H1 (cell line): ENCODE data around the gene BABAM2. TPM values are rescaled to one million over a fixed set of nuclear protein-coding genes. Genes with fewer than 3 reads are reported as not detected.

Experiments
- CTCF ChIA-PET: fragments of 300-600 bp; sonication (Branson Sonifier 250); formaldehyde crosslinking; loops from one replicate; lab custom pipeline; 2021; ENCODE audit not compliant: partially characterized antibody; lab: Charles Lee
- POLR2A ChIA-PET: fragments of 300-600 bp; sonication (Branson Sonifier 250); formaldehyde crosslinking; loops from one replicate; lab custom pipeline; 2021; ENCODE audit warnings: inconsistent platforms; ENCODE audit not compliant: partially characterized antibody; lab: Charles Lee
- DNase-seq, 2 experiments: peaks; one replicate each; pipeline versions ENCODE4 v3.0.0 to v3.0.0-alpha.2; 2010 to 2022; ENCODE audit warnings: low spot score in 2 of 2, low read depth in 1 of 2, mixed read lengths in 1 of 2
- FAIRE-seq: peaks from 2 replicates; lab custom pipeline; 2011; peaks lifted over from hg19 to GRCh38; lab: Jason Lieb, UNC
- H2AFZ ChIP-seq: 2 replicates; pipeline ENCODE4 v1.8.1; 2012; ENCODE audit warnings: low read length, inconsistent platforms
- H2AK5ac ChIP-seq: 2 replicates; pipeline ENCODE4 v1.6.1; 2013; ENCODE audit warnings: low read depth, low read length
- H2BK120ac ChIP-seq: replicated peaks from 2 replicates; pipeline ENCODE3; 2013; ENCODE audit warnings: low read depth, low read length, inconsistent platforms
- H2BK12ac ChIP-seq: 2 replicates; pipeline ENCODE4 v1.6.1; 2013; ENCODE audit warnings: low read depth, low read length
- H2BK15ac ChIP-seq: 2 replicates; pipeline ENCODE4 v1.6.1; 2013; ENCODE audit warnings: low read length
- H2BK20ac ChIP-seq: 2 replicates; pipeline ENCODE4 v1.6.1; 2013; ENCODE audit warnings: low read length
- H2BK5ac ChIP-seq: 2 replicates; pipeline ENCODE4 v1.6.1; 2013; ENCODE audit warnings: low read depth, low read length
- H3K14ac ChIP-seq: 2 replicates; pipeline ENCODE4 v1.6.1; 2013; ENCODE audit warnings: inconsistent platforms; ENCODE audit not compliant: insufficient read length
- H3K18ac ChIP-seq: 2 replicates; pipeline ENCODE4 v1.6.1; 2013; ENCODE audit warnings: low read length; ENCODE audit errors: extremely low read depth
- H3K23ac ChIP-seq: 2 replicates; pipeline ENCODE4 v1.6.1; 2013; ENCODE audit warnings: inconsistent platforms; ENCODE audit not compliant: insufficient read length
- H3K23me2 ChIP-seq: 2 replicates; pipeline ENCODE4 v1.6.1; 2013; ENCODE audit warnings: low read depth, low read length
- H3K27ac ChIP-seq: 2 replicates; pipeline ENCODE4 v1.6.1; 2011; ENCODE audit warnings: low read depth, low read length, inconsistent platforms
- H3K27me3 ChIP-seq, 4 experiments: replicated peaks in 1 of 4; 1 replicate in 1 of 4; 2 replicates in 3 of 4; pipeline versions ENCODE4 v1.6.1 to v1.8.1; 2011 to 2013; ENCODE audit warnings: low read length in 3 of 4, mild to moderate bottlenecking in 3 of 4, inconsistent platforms in 2 of 4, mixed read lengths in 2 of 4, moderate library complexity in 1 of 4; ENCODE audit not compliant: control insufficient read depth in 3 of 4, insufficient read depth in 3 of 4; ENCODE audit errors: extremely low read depth in 1 of 4
- H3K36me3 ChIP-seq, 4 experiments: 2 replicates each; pipeline versions ENCODE4 v1.6.1 to v1.8.1; 2011 to 2013; ENCODE audit warnings: mild to moderate bottlenecking in 4 of 4, low read length in 3 of 4, moderate library complexity in 2 of 4, control low read depth in 1 of 4, inconsistent platforms in 1 of 4; ENCODE audit not compliant: insufficient read depth in 4 of 4, control insufficient read depth in 2 of 4
- H3K4ac ChIP-seq: replicated peaks from 2 replicates; pipeline ENCODE3; 2013; ENCODE audit warnings: low read length, low read depth, mixed read lengths, inconsistent platforms; ENCODE audit not compliant: insufficient read length
- H3K4me1 ChIP-seq, 4 experiments: replicated peaks in 1 of 4; 1 replicate in 1 of 4; 2 replicates in 3 of 4; pipeline versions ENCODE4 v1.6.1 to v1.8.1; 2011 to 2013; ENCODE audit warnings: low read length in 3 of 4, inconsistent platforms in 2 of 4, mixed read lengths in 1 of 4; ENCODE audit not compliant: insufficient read depth in 4 of 4, control insufficient read depth in 3 of 4
- H3K4me2 ChIP-seq, 2 experiments: 2 replicates each; pipeline versions ENCODE4 v1.6.1 to v1.8.1; 2011 to 2013; ENCODE audit warnings: low read depth in 2 of 2, low read length in 2 of 2, control low read depth in 1 of 2, inconsistent platforms in 1 of 2, mild to moderate bottlenecking in 1 of 2; ENCODE audit not compliant: insufficient read depth in 1 of 2
- H3K4me3 ChIP-seq, 4 experiments: fragments of 200-600, 300-600 bp in 1 of 4; sonication (generic), shearing (Covaris generic), sonication (Bioruptor Twin) in 1 of 4; 2 replicates each; pipeline versions ENCODE4 v1.5.1 to v1.8.1; 2011 to 2016; ENCODE audit warnings: low read length in 4 of 4, low read depth in 3 of 4, control low read depth in 2 of 4, inconsistent platforms in 2 of 4, mild to moderate bottlenecking in 2 of 4, mixed read lengths in 1 of 4, moderate library complexity in 1 of 4; ENCODE audit not compliant: insufficient read depth in 2 of 4; ENCODE audit errors: extremely low read depth in 1 of 4
- H3K56ac ChIP-seq: replicated peaks from 2 replicates; pipeline ENCODE3; 2013; ENCODE audit warnings: low read depth, mild to moderate bottlenecking, mixed read lengths, low read length, inconsistent platforms; ENCODE audit not compliant: insufficient read length
- H3K79me1 ChIP-seq: 2 replicates; pipeline ENCODE4 v1.6.1; 2013; ENCODE audit warnings: low read depth, low read length, control low read depth
- H3K79me2 ChIP-seq, 2 experiments: 2 replicates each; pipeline versions ENCODE4 v1.6.1 to v1.8.1; 2012 to 2013; ENCODE audit warnings: low read length in 2 of 2, mild to moderate bottlenecking in 2 of 2, inconsistent platforms in 1 of 2; ENCODE audit not compliant: insufficient read depth in 2 of 2, control insufficient read depth in 1 of 2
- H3K9ac ChIP-seq, 4 experiments: replicated peaks in 1 of 4; 1 replicate in 1 of 4; 2 replicates in 3 of 4; pipeline versions ENCODE4 v1.6.1 to v1.8.1; 2011 to 2013; ENCODE audit warnings: low read depth in 3 of 4, low read length in 3 of 4, control low read depth in 2 of 4, mild to moderate bottlenecking in 2 of 4, moderate library complexity in 2 of 4, inconsistent platforms in 1 of 4; ENCODE audit errors: extremely low read depth in 1 of 4
- H3K9me3 ChIP-seq, 2 experiments: 2 replicates each; pipeline versions ENCODE4 v1.6.1 to v1.8.1; 2012 to 2013; ENCODE audit warnings: mild to moderate bottlenecking in 2 of 2, moderate library complexity in 2 of 2, control low read depth in 1 of 2, inconsistent platforms in 1 of 2, low read depth in 1 of 2, low read length in 1 of 2, mixed read lengths in 1 of 2; ENCODE audit not compliant: insufficient read depth in 2 of 2
- H4K20me1 ChIP-seq, 2 experiments: replicated peaks in 1 of 2; 2 replicates each; pipeline versions ENCODE3 to v1.8.1; 2011 to 2013; ENCODE audit warnings: inconsistent platforms in 2 of 2, low read length in 2 of 2, mild to moderate bottlenecking in 1 of 2; ENCODE audit not compliant: insufficient read depth in 2 of 2, control insufficient read depth in 1 of 2
- H4K5ac ChIP-seq: 2 replicates; pipeline ENCODE4 v1.6.1; 2013; ENCODE audit warnings: low read length, low read depth, mixed read lengths, inconsistent platforms; ENCODE audit not compliant: insufficient read length
- H4K8ac ChIP-seq: 2 replicates; pipeline ENCODE4 v1.8.0; 2013; ENCODE audit warnings: mild to moderate bottlenecking, moderate library complexity, low read length, inconsistent platforms; ENCODE audit not compliant: insufficient read depth; ENCODE audit errors: extremely low read depth
- H4K91ac ChIP-seq: replicated peaks from 2 replicates; pipeline ENCODE3; 2013; ENCODE audit warnings: low read length, mixed read lengths, inconsistent platforms; ENCODE audit not compliant: insufficient read length
- ATF3 ChIP-seq: IDR thresholded peaks from 2 replicates; pipeline ENCODE4 v1.6.1; 2011; ENCODE audit warnings: low read depth, mild to moderate bottlenecking, low read length; ENCODE audit not compliant: insufficient read depth
- BRCA1 ChIP-seq: IDR thresholded peaks from 2 replicates; pipeline ENCODE4 v1.6.1; 2012; ENCODE audit warnings: low read depth, low read length, improper control_type of control experiment
- CBX5 ChIP-seq: fragments of 300-800, 300-1000 bp; sonication (generic); IDR thresholded peaks from 2 replicates; pipeline ENCODE4 v1.7.1; 2016; ENCODE audit warnings: antibody characterized with exemption, low read length, low read depth
- CHD2 ChIP-seq: IDR thresholded peaks from 2 replicates; pipeline ENCODE4 v1.6.1; 2012; ENCODE audit warnings: low read length, improper control_type of control experiment
- CREB1 ChIP-seq: IDR thresholded peaks from 2 replicates; pipeline ENCODE4 v1.6.1; 2012; ENCODE audit warnings: inconsistent platforms
- CTCF ChIP-seq, 3 experiments: IDR thresholded peaks; 1 replicate in 2 of 3; 2 replicates in 1 of 3; pipeline versions ENCODE4 v1.5.1 to v1.6.1; 2011; ENCODE audit warnings: low read length in 3 of 3, mild to moderate bottlenecking in 3 of 3, inconsistent platforms in 2 of 3, low read depth in 1 of 3, moderate library complexity in 1 of 3; ENCODE audit not compliant: insufficient read depth in 1 of 3; ENCODE audit errors: control extremely low read depth in 1 of 3
- HDAC2 ChIP-seq, 2 experiments: fragments of 300-600 bp in 1 of 2; sonication (generic) in 1 of 2; IDR thresholded peaks; 2 replicates each; pipeline ENCODE4 v1.6.1; 2011 to 2012; ENCODE audit warnings: low read depth in 2 of 2, low read length in 2 of 2, mild to moderate bottlenecking in 2 of 2, moderate library complexity in 2 of 2, borderline replicate concordance in 1 of 2, inconsistent platforms in 1 of 2
- POLR2A ChIP-seq, 2 experiments: IDR thresholded peaks; 1 replicate in 1 of 2; 2 replicates in 1 of 2; pipeline ENCODE4 v1.6.1; 2011; ENCODE audit warnings: low read depth in 2 of 2, low read length in 2 of 2, mild to moderate bottlenecking in 2 of 2; ENCODE audit errors: control extremely low read depth in 1 of 2
- RNF2 ChIP-seq: fragments of 200-900, 300-1000 bp; sonication (generic); IDR thresholded peaks from 2 replicates; pipeline ENCODE4 v1.7.1; 2016; ENCODE audit warnings: borderline replicate concordance, low read depth, mild to moderate bottlenecking, antibody characterized with exemption, low read length; ENCODE audit not compliant: poor library complexity, severe bottlenecking; ENCODE audit errors: missing control alignments
- TCF12 ChIP-seq: IDR thresholded peaks from 2 replicates; pipeline ENCODE4 v1.6.1; 2011; ENCODE audit warnings: low read depth, mild to moderate bottlenecking, low read length
- WGBS, 2 experiments: shearing (Covaris generic) in 1 of 2; methylation state at CpG; one replicate each; pipeline versions ENCODE4 v1.1.6 to v1.1.7; 2013 to 2015; ENCODE audit warnings: low lambda C conversion rate in 2 of 2, mixed read lengths in 2 of 2, inconsistent platforms in 1 of 2, low coverage in 1 of 2, missing lambda C conversion rate in 1 of 2; ENCODE audit not compliant: insufficient replicate concordance in 2 of 2, insufficient coverage in 1 of 2, insufficient read length in 1 of 2; ENCODE audit errors: extremely low coverage in 1 of 2, missing lambda C conversion rate in 1 of 2; 5-methylcytosine and 5-hydroxymethylcytosine counted together
- polyA plus RNA-seq, 7 experiments: library from polyadenylated mRNA; depleted of rRNA in 3 of 7; stranded (reverse) in 5 of 7; unstranded in 2 of 7; fragments of >200 nt in 5 of 7; fragments of 200-250 nt in 2 of 7; gene quantifications; 1 replicate in 5 of 7; 2 replicates in 1 of 7; 4 replicates in 1 of 7; pipeline versions ENCODE4 v1.2.1 to v1.2.3, GENCODE V29; 2011 to 2013; ENCODE audit warnings: missing spikeins in 2 of 7, mixed read lengths in 2 of 7
- total RNA-seq: library from RNA; stranded (reverse); fragmentation: NEBNext Ultra II Directional; extraction: Animal tissue kit (Norgen Biotek cat#: 25700); gene quantifications from 2 replicates; pipeline ENCODE4 v1.2.1, GENCODE V29; 2021
- TF ChIP-seq, protein P1 (sequence below): IDR thresholded peaks from 2 replicates; pipeline ENCODE4 v1.6.1; 2012; ENCODE audit warnings: inconsistent platforms

BABAM2 gene
- total and polyA plus RNA-seq, 2 of the 8 experiments (the other 6 are each of a cell fraction or from before 2014, with no cell fraction given): 15.8 to 20.9 TPM

- H2AK5ac ChIP-seq: no peak overlapping the region
- no peak overlapping the region for H3K27ac ChIP-seq
- no peak overlapping the region for H4K5ac ChIP-seq
- no peak for FAIRE-seq
- H4K20me1 ChIP-seq: no peaks in the 10 kb centered on the region
- H3K9me3 ChIP-seq: peaks cover 0 to 3% of the 10 kb centered on the region in 2 experiments; a peak in 1 of 4 replicates
- H3K14ac ChIP-seq: no peak overlapping the region
- no peaks in the 10 kb centered on the region for H3K79me1 ChIP-seq
- no peak overlapping the region for H3K23ac ChIP-seq
- CTCF ChIA-PET: no interaction called here
- no peaks in the 10 kb centered on the region for H3K36me3 ChIP-seq
- H4K8ac ChIP-seq: no peak overlapping the region
- POLR2A ChIA-PET: no interaction called here
- no peak overlapping the region for H2BK5ac ChIP-seq
- no peak overlapping the region for H4K91ac ChIP-seq
- H3K27me3 ChIP-seq: no peaks in the 10 kb centered on the region
- no peak for DNase-seq
- H2BK15ac ChIP-seq: no peak overlapping the region
- H3K18ac ChIP-seq: no peak overlapping the region
- H3K4me1 ChIP-seq: no peaks in the 10 kb centered on the region; a peak in 1 of 7 replicates
- H3K4me2 ChIP-seq: no peak overlapping the region
- no peak overlapping the region for H2BK120ac ChIP-seq
- H2BK20ac ChIP-seq: no peak overlapping the region
- H3K4me3 ChIP-seq: no peak overlapping the region
- 94% methylated on average over 1 of the region's 1 CpG; no CpG with 5 or more reads in 1 of the 2 experiments for WGBS, 2 experiments
- H3K9ac ChIP-seq: no peak overlapping the region
- H3K4ac ChIP-seq: no peak overlapping the region
- H3K23me2 ChIP-seq: no peaks in the 10 kb centered on the region; the same call in 1 of the 2 replicates
- no peak overlapping the region for H3K56ac ChIP-seq
- no peaks in the 10 kb centered on the region for H3K79me2 ChIP-seq
- no peak overlapping the region for H2AFZ ChIP-seq
- H2BK12ac ChIP-seq: no peak overlapping the region
- no peak for TF ChIP-seq CREB1
- no peak for TF ChIP-seq CTCF (IDR thresholded peaks at IDR 0.05; ENCODE audit: control extremely low read depth in 1 of 3, insufficient read depth in 1 of 3, low read depth in 1 of 3, low read length in 3 of 3)
- TF ChIP-seq, protein P1, sequence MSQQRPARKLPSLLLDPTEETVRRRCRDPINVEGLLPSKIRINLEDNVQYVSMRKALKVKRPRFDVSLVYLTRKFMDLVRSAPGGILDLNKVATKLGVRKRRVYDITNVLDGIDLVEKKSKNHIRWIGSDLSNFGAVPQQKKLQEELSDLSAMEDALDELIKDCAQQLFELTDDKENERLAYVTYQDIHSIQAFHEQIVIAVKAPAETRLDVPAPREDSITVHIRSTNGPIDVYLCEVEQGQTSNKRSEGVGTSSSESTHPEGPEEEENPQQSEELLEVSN: no peak
- no peak for TF ChIP-seq ATF3
- no peak for TF ChIP-seq RNF2
- TF ChIP-seq HDAC2 (IDR thresholded peaks at IDR 0.05; ENCODE audit: borderline replicate concordance in 1 of 2, low read depth in 2 of 2, low read length in 2 of 2): no peak
- TF ChIP-seq TCF12: no peak
- TF ChIP-seq POLR2A (IDR thresholded peaks at IDR 0.05; ENCODE audit: control extremely low read depth in 1 of 2, low read depth in 2 of 2, low read length in 2 of 2): no peak
- TF ChIP-seq BRCA1: no peak
- no peak for TF ChIP-seq CBX5
- TF ChIP-seq CHD2: no peak
Measured at GRCh38 chr2:28178946-28179345, 288.4 kb downstream of the BABAM2 start.
